Stimulated activated CD8-positive, alpha-beta memory T cell treated with anti-CD3 and anti-CD28 coated beads, Interleukin-7, amount 100 ng/mL, for 1 hour (primary cell): ENCODE measurements around the gene EEFSEC.

Experiments
- DNase-seq, 2 donors: peaks; one replicate each; pipeline ENCODE4 v3.0.0-alpha.2; 2020; ENCODE audit warnings: low read depth in 2 of 2

The EEFSEC gene

DNA sequence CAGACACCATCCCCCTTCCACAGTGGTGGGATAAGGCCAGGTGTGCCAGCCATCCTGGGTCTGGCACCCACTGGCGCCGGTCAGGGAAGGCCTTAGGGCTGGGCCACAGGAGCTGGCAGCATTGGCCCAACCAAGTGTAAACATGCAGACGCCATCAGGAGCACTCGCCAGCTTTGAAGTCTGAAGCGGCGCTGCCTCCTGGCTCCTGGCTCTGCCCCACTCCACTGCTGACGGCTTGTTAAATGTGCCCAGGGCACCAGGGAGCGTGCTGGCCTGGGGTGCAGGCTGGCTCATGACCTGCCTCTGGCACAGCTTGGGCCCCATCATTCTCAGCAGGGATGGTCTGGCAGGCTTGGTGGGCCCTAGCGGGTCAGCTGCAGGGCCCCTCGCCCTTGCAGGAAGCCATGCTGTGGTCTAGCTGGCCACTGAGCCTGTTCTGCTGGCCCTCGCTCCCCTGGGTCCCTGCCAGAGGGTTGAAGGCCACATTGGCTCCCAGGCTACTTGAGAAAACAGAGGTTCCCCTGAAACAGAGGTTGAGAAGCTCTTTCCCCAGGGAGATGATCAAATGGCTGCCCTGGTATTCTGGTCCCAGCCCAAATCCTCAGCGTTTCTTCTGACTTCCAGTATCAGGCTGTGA lies 196.8 kb downstream of the EEFSEC start:
- no peak for DNase-seq

DNA sequence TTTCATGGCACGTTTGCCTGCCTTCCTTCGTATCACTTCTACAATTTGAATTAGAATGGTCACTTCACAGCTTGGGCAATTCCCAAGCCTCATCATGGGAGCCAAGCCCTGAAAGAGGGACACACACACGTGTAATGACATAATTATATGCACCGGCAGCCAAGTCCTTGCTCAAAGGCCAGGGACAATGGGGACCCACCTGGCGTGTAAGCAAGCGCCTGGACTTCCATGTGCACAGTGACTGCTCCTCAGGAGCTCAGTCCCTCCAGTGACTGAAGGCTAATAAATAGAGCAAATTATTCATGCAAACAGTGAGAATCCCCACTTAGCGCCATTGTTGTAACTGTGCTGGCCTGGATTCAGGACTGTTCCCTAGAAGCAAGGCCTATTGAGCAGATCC lies 198.3 kb downstream of the EEFSEC start:
- DNase-seq: no peak

DNA sequence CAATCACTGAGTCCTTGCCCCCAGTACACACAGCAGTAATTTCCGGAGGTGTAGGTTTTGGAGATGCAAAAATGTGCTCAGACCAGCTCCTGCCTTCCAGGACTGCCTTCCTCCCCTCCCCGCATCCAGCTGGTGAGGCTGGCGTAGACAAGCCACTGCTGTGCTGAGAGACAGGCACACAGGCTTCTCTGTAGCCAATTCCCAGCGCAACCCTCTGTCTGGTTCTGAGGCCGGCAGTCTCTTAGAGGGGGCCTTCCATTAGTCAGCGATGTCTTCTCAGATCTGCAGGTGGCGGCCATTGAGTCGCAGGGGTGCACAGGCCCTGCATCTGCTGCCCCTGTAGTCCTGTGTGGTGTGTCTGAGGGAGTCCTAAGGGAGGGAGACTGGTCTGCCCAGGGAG lies 199.0 kb downstream of the EEFSEC start:
- no peak for DNase-seq

DNA sequence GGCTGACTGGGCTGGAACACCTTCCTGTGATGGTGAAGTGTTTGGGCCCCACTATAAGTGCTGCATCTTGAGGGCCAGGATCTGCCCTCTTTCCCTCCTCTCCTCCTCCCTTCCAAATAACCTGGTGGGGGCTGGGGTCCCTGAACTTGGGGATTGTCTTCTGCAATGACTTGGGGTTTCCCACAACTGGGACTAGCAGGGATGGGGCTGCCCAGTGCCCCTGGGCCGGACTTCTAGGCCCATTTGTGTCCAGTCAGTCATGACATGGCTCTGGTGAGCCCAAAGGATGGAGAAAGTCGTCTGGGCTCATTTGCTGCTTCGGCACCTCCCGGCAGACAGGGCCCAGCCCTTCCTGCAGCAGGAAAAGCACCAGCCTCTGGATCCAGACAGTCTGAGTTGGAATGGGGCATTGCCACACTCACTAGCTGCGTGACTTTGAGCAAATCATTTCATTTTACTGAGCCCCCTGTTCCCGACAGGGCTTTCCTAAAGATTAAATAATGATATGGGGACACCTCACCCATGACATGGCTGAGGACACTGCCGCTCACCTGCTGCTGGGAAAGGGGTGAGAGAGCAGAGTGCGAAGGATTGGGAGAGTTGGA lies 200.2 kb downstream of the EEFSEC start:
- DNase-seq: no peak

DNA sequence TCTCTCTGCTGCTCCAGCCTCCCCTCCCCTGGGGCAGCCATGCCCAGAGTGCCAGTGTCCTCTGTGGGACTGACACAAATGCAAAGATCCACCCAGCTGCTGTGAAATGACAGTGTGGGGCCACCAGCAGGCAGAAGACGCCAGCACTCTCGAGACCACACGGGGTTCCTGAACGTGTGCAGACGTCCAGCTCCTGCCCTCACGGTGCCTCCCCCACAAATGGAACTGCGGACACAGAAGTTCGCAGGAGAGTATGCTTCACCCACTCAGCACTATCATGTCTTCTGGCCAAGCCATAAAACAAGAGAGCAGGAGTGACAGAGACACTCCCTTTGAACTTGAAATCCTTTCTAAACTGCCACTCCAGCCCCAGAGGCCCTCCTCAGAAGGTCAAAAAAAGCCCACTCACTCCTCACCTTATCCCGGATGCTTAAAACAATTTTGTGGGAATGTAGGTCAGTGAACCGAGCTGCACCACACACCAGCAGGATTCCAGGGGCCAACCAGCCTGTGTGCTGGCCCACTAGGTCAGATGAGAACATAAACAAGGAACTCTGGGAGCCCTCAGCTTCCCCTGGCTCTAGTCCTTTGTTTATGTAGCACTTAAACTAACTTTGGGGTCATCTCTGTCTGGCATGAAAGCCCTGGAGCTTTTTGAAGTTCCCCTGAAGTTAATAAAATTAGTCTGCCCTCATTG lies 200.9 kb downstream of the EEFSEC start:
- DNase-seq: no peak

DNA sequence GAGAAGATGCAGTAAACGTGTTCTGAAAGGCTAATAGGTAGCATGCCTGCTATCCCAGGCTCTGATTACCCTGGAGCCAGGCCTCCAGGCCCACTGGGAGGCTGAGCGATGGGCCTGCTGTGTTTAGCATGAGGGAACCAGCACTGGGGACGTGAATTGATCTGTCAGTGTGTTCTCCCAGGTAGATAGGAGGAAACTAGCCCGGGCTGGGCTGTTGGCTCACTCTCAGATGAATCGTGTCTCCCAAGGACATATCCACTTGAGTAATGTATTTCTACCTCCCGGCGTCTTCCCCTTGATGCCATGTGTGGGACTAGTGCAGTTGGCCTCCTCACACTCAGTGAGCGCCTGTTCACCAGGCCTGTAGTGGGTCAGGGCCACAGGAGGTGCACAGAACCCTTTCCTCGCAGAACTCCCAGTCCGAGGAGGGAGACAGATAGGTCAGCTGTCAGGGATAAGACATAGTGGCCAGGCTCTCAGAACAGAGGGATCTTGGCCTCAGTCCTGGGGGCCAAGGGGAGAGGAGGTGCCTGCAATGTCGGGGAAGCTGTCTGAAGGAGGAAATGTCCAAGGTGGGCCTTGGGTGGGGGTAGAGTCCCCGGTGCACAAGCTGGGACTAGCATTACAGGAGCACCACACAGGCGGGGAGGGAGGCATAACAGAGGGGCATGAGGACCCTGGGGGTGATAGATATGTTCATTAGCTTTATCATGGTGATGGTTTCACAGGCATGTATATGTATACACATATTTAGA lies 201.7 kb downstream of the EEFSEC start:
- DNase-seq: no peak

DNA sequence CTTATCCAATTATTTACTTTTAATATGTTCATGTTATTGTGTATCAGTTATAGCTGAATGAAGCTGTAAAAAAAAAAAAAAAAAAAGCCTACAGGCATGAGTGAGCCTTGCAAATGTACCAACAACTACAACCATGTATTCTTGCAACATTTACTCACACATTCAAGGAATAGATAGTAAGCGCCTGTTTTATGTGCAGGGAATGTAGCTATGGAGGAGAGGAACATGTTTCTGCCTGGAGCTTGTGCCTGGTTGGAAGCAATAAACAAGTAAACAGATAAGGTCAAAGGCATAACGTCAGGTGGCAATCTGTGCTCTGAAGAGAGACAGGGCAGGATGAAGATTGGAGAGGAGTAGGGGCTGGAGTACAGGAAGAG lies 202.2 kb downstream of the EEFSEC start:
- no peak for DNase-seq

DNA sequence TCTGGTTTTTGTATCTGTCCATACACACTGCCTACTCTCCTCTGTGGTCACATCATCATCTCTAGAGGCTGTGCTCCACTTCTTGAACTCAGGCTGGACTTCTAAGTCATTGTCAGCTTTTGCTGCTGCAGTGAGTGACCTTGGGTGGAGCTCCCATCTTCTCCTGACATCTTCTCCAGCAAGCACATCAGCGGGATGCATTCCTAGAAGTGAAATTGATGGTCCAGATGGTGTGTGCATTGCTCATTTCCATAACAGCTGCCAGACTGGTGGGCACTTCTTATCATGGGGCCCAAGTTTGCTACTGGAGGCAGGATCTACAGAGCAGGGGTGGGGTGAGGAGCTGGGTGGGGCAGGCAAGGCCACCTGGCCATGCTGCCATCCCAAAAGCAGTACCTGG lies 203.5 kb downstream of the EEFSEC start:
- DNase-seq: no peak

DNA sequence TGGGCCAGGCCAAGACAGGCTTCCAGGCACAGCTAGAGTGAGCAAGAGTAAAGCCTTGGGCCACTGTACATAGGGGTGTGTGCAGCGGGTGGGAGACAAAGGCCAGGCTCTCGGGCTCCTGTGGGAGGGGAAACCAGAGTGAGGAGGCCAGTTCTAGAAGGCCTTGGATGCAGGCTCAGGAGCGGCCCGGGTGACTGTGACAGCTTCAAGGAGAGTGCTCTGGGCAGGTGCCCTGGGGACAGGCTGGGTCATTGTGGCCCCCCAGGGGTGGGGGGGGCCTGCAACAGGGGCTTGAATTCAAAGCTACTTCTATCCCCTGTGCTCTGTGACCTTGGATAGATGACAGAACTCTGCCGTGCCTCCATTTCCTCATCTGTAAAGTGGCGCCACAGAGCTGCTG lies 204.3 kb downstream of the EEFSEC start:
- DNase-seq: no peak

DNA sequence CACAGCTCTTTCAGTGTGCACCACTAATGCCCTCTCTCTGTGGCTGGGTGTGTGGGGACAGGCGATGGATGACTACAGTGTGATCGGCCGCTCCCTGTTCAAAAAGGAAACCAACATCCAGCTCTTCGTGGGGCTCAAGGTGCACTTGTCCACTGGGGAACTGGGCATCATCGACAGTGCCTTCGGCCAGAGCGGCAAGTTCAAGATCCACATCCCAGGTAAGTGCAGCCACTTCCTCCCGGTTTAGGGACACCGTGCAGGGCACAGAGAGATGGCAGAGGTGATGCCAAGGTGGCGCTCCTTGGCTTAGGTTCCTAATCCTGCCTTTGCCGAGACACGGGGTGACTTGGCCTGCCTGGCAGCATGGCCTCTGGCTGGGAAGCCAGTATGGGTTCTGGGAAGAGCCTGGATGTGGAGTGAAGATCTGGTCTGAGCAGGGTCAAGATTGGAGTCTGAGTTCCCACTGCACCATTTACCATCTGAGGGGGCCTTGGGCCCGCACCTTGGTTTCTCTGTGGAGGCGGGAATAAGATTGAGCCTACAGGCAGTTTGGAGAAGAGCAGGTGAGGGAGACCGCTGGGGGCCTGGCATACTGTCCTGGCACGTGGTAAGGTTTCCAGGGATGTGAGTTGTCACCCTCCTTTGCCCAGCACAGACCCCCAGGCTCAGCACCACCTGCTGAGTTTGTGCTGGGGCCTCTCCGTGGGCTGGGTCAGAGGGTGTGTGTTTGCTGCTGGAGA lies 205.0 kb downstream of the EEFSEC start:
- no peak for DNase-seq

DNA sequence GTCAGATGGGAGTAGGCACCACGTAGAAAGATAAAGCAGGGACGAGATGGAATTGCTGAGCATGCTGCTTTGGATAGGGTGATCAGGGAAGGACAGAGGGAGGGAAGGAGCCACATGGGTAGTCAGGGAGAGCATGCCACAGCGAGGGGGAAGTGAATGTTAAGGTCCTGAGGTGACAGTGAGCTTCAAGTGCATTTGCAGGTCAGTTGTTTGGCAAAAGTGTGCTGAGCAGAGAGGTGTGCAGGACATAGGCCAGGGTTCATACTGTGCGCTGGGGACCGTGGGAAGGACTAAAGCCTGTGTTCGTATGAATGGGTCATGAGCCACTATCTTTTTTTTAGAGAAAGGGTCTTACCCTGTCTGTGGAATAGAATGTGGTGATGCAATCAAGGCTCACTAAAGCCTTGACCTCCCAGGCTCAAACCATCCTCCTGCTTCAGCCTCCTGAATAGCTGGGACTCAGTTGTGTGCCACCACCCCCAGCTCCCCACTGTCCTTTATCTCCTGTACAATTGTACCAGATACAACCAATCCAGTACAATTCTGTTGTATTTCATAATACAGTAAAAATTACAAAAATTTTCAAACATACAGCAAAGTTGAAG lies 205.9 kb downstream of the EEFSEC start:
- no peak for DNase-seq

DNA sequence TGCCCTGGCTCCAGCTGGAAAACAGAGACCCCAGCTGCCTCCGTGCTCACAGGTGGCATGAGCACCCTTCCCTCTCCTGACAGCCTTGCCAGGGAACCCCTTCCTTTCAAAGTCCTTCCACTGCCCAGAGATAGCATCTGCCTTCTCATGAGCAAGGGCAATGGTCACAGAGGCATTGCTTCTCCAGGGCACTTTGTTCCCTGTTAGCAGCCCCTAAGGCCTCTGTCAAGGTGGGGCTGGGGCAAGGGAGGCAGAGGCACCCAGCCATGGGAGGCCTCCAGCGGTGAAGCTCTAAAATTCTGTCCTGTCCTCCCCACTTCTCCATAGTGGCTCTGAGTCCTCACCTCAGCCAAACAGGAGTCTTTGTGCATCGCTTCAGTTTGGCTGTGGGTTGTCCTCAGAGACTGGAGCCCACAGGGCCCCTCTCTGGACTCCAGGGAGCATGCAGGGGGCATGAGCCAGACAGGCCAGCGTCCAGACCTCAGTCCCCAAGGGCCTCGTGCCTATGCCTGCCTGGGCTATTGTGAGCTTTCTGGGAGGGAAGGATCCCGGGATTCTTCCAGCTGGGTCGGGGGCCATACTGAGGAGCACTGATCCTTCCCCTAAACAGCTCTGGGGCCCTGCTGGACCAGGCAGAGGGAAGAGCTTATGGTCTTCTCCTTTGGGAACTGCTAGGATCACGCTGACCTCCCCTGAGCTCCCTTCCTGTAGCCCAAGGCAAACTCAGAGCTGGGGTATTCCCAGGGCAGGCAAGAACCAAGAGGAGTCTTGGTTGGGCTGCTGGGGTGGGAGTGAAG lies 206.8 kb downstream of the EEFSEC start:
- DNase-seq: no peak

DNA sequence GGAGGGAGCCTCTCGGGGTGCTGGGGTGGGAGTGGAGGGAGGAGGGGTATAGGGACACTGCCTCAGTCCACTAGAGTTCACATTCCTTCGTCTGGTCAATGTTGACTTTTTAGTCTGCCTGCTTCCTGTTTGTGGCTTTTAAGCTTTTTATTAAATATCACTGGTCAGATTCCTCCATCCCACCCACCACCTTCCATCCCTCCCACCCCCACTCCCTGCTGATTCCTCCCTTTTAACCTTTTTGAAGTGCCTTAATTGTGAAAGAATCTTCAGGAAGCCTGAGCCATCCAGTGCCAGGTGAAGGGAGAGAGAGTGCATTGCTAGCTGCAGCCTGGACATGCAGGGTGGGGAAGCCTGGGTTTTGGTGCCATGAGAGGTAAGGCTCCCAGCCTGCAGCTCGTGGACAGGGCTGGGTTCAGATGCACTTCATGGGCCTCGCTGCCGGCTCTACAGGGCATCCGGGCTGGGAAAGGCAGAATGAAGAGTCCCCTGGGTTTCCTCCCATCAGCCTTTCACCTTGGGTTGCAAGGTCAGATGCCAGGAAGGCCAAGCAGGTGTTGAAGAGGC lies 207.5 kb downstream of the EEFSEC start:
- DNase-seq: no peak

DNA sequence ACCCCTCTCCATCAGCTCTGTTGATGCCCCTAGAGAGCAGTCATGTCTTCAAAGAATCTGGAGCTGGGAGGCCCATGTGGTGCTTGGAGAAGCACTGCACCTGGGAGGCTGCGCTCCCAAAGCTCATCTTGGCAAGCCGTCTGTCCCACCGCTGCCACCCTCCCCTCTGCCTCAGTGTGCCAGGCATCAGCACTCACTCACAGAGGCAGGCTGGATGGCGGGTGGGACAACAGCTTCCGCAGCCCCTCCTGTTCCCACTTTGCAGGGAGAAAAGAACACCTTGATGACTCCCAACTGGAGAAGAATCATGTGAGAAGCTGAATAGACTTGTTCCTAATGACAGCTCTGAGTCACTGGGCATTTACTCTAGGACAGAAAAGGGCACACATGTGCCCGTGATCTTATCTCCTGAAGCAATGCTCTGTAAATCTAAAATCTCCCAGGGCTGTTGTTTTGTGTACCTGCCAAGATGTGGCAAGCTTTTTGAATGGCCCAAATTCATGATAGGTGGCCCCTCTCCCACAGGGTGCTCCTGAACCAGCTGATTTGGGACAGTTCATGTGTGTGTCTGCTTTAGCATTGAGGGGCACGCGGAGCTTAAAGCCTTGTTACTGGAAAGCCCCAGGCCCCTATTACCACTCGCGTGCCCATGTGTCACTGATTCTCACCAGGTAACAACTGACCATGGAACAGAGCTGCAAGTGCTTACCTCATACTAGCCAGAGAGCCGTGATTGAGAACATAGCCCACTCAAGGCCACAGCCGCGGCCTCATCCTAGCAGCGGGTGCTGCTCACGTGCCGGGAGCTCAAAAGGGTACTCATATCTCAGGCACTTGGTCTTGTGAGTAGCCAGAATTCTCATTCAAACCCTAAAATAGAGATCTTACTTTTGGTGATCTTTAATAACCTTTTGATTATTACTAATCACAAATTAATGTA lies 209.0 kb downstream of the EEFSEC start:
- DNase-seq: no peak

DNA sequence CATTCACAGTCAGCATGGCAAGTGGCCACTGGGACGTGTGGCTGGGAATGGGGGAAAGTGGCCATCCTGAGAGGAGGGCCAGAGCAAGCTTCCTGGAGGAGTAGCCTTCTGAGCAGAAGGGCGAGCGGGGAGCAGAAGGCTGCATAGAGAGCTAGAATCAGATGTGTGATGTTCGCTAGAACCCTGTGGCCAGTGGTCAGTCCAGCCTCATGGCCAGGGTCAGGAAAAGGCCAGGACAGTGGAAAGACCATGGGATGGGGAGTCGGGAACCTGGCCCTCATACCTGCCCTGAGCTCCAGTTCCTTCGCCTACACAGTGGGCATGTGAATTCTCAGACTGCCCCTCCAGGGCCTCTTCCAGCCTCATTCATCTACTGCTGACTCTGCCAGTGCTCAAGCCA lies 211.0 kb downstream of the EEFSEC start:
- no peak for DNase-seq

DNA sequence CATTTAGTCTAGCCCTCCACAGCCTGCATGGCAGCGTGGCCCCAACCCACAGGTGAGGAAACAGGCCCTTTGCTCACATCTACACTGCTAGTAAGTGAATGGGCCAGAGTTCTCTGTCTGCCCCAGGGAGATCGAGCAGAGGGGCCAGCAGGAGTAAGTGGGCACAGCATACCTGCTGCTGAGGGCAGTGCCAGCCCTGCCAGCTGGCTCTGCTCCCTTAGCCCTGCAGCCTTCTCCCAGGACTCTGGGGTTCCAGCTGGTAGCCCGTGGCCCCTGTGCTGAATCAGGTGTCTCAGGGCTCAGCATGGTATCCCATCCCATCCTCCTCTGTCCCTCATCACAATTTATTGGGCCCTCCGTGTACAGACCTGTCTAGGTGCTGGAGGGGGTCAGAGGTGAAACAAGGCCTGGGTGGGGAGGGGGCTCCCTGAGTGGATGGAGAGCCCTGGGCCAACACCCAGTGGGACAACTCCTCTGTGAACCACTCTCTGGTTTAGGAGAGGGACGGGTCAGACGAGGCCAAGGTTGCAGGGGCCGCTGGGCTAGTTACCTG lies 211.6 kb downstream of the EEFSEC start:
- DNase-seq: no peak

DNA sequence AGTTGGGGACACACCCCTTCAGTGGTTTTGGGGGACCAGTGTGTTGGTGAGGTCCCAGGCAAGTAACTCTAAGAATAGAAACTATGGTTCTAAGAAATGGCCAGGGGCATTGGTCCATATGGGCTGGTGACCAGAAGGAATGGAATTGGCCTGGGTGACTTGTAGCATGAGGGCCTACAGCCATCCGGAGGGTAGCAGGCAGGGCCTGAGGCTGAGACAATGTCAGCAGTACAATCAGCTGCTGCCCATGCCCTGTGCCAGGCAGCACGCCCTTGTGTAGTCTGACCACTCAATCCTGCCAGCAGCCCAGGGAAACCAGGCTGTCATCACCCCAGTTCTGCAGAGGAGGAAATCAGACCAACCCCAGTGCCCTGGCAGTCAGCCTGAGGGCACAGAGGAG lies 212.9 kb downstream of the EEFSEC start:
- no peak for DNase-seq

DNA sequence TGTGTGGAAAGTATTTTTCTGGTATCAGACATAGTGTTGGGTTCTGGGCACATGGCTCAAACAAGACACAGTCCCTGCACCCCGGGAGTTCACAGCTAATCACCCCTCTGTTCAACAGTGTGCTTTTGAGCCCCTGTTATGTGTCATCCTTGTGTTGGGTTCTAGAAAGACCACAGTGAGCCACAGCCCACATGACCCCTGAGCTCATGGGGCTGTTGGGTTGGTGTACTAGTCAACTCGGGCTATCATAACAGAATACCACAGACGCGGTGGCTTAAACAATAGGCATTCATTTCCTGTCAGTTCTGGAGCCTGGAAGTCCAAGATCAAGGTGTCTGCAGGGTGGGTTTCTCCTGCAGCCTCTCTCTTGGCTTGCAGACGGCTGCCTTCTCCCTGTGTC lies 213.4 kb downstream of the EEFSEC start:
- DNase-seq: no peak

DNA sequence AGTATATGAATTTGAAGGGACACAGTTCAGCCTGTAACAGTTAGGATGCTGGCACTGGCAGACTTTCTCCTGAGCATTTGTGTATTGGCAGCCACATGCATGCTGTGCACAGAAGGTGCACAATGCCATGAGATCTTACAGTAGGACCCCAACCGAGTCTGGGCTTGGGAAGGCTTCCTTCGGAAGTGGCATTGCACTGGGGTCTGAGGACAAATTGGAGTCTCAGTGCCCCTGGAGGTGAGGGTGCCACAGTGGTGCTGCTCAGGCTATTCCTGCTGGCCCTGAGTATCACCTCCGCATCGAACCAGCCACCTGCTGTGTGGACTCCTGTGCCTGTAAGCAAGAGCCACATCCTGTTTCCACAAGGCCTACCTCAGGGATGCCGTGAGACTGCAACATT lies 213.9 kb downstream of the EEFSEC start:
- no peak for DNase-seq
